ENCODE data around the gene UXS1. TPM values are rescaled to one million over a fixed set of nuclear protein-coding genes. Genes with fewer than 3 reads are reported as not detected.

Gene UXS1
- total and polyA plus RNA-seq, 9 of the 15 experiments (the other 6 are each of a cell fraction or from before 2014, with no cell fraction given): 5.8 to 25.8 (median 15.0) TPM

DNA sequence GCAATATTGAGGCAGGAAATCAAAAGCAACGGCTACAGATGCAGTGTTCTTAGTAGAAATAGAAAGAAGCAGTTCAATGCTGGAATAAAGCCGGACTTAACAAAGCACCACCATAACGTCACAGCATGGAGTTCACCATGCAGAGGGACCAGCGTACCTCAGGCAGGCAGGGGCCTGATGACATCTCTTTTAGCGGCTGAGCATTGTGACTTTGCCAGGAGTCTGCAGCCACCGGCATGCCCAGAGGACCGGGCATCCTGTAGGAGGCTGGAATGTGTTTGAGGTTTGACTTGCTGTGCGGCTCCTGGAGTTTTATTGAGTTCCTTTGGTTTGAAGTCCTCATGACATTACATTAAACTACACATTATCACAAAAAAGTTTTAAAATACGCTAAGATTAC is 139.8 kb downstream of the UXS1 start:
- CTCF ChIA-PET (ENCODE audit: low intra/inter-chr PET ratio): no interaction called here
- no peak overlapping the region for H3K4me2 ChIP-seq (ENCODE audit: insufficient read depth, low read length)

DNA sequence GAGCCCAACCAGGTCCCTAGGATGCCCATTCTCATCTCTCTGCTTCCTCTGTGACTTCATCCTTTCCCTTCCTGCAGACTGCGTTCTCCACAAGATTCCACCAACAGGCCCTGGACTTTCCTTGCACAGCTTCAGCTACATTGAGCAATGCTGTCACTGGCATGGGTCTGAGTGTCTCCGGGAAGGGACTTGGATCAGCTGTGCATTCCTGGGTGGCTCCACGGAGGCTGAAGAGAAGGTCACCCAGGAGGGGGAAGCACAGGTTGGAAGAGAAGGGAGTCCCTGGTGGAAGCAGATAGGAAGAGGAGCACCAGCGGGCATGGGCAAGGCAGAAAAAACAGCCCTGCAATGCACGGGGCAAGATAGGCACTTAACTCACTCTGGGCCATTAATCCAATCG is 140.5 kb downstream of the UXS1 start:
- in situ Hi-C loops (cut with MboI) (no loop called here), intact Hi-C loops (cut with micrococcal nuclease) (no loop called here)
- Histone ChIP-seq H3K36me3 (ENCODE audit: control insufficient read depth, insufficient read depth, low read length) (no peaks in the 10 kb centered on the region), H4K20me1 (replicated peaks; ENCODE audit: control insufficient read depth, insufficient read depth, low read length) (no peaks in the 10 kb centered on the region), H3K4me1 (replicated peaks in 1 of 2; ENCODE audit: control insufficient read depth in 2 of 2, insufficient read depth in 2 of 2, low read length in 2 of 2) (no peaks in the 10 kb centered on the region; a peak in 1 of 5 replicates), H3K9ac (ENCODE audit: insufficient read depth in 1 of 2, low read depth in 2 of 2, low read length in 2 of 2) (no peak overlapping the region), H3K79me2 (ENCODE audit: control insufficient read depth, insufficient read depth, low read length) (no peaks in the 10 kb centered on the region), H2AFZ (ENCODE audit: low read depth, low read length) (no peak overlapping the region), H3K9me1 (ENCODE audit: control insufficient read depth, insufficient read depth, low read length) (no peaks in the 10 kb centered on the region), H3K9me3 (replicated peaks; ENCODE audit: control insufficient read depth, insufficient read depth, low read depth, low read length) (no peaks in the 10 kb centered on the region), H3K4me2 (ENCODE audit: insufficient read depth, low read length) (no peak overlapping the region), H3K4me3 (no peak overlapping the region), H3K27me3 (ENCODE audit: control insufficient read depth in 2 of 2, insufficient read depth in 2 of 2, low read length in 2 of 2) (peaks cover 24 to 48% of the 10 kb centered on the region in 2 experiments), H3K27ac (ENCODE audit: extremely low read depth, low read depth, low read length) (no peak overlapping the region)
- no peak for FAIRE-seq
- DNase-seq (ENCODE audit: extremely low read depth in 1 of 4, low spot score in 3 of 4): no peak
- BruUV-seq (replicated peaks): no TSS peak
- ChIA-PET POLR2A (no interaction called here), CTCF (ENCODE audit: low intra/inter-chr PET ratio) (no interaction called here)
- no peak for ATAC-seq
- TF ChIP-seq HEY1 (CRISPR knock-in tag; IDR thresholded peaks at IDR 0.05; ENCODE audit: borderline replicate concordance): no peak
- 0% methylated on average over 6 of the region's 6 CpGs for WGBS (ENCODE audit: insufficient coverage, low coverage, missing lambda C conversion rate)

More for the DNA sequence above, 139.8 kb downstream of the UXS1 start:
- BruUV-seq (replicated peaks): no TSS peak
- Histone ChIP-seq H3K4me1 (replicated peaks in 1 of 2; ENCODE audit: control insufficient read depth in 2 of 2, insufficient read depth in 2 of 2, low read length in 2 of 2) (no peaks in the 10 kb centered on the region; a peak in 1 of 5 replicates), H3K9ac (ENCODE audit: insufficient read depth in 1 of 2, low read depth in 2 of 2, low read length in 2 of 2) (no peak overlapping the region), H4K20me1 (replicated peaks; ENCODE audit: control insufficient read depth, insufficient read depth, low read length) (no peaks in the 10 kb centered on the region), H3K4me3 (no peak overlapping the region), H2AFZ (ENCODE audit: low read depth, low read length) (no peak overlapping the region), H3K9me1 (ENCODE audit: control insufficient read depth, insufficient read depth, low read length) (no peaks in the 10 kb centered on the region), H3K27ac (ENCODE audit: extremely low read depth, low read depth, low read length) (no peak overlapping the region), H3K79me2 (ENCODE audit: control insufficient read depth, insufficient read depth, low read length) (no peaks in the 10 kb centered on the region), H3K9me3 (replicated peaks; ENCODE audit: control insufficient read depth, insufficient read depth, low read depth, low read length) (no peaks in the 10 kb centered on the region), H3K36me3 (ENCODE audit: control insufficient read depth, insufficient read depth, low read length) (no peaks in the 10 kb centered on the region), H3K27me3 (ENCODE audit: control insufficient read depth in 2 of 2, insufficient read depth in 2 of 2, low read length in 2 of 2) (peaks cover 24 to 55% of the 10 kb centered on the region in 2 experiments)
- POLR2A ChIA-PET: no interaction called here
- in situ Hi-C loops (cut with MboI): no loop called here
- ATAC-seq (no peak), FAIRE-seq (no peak), DNase-seq (ENCODE audit: extremely low read depth in 1 of 4, low spot score in 3 of 4) (no peak)
- no peak for TF ChIP-seq RBBP5 (IDR thresholded peaks at IDR 0.05; ENCODE audit: borderline replicate concordance, insufficient read depth, low read length, poor library complexity, severe bottlenecking)
- no peak for TF ChIP-seq ZBED1 (IDR thresholded peaks at IDR 0.05)
- 1% methylated on average over 9 of the region's 9 CpGs for WGBS (ENCODE audit: insufficient coverage, low coverage, missing lambda C conversion rate)
- intact Hi-C loops (cut with micrococcal nuclease): no loop called here

All from K562 (cell line).